ENCODE results near the gene SLC15A3. TPM values are rescaled to one million over a fixed set of nuclear protein-coding genes. Genes with fewer than 3 reads are reported as not detected.

SLC15A3 gene
- total and polyA plus RNA-seq, 2 donors from 2014 or later, result 26.6 to 27.0 TPM

- Histone ChIP-seq H3K4me3 (ENCODE audit: low read length in 3 of 3) (no peak overlapping the region), H3K27ac (ENCODE audit: low read depth in 2 of 2, low read length in 2 of 2) (no peak overlapping the region), H3K36me3 (ENCODE audit: control insufficient read depth in 2 of 3, insufficient read depth in 3 of 3, low read length in 3 of 3) (peaks cover 8 to 31% (median 21%) of the 10 kb centered on the region in 3 donors), H3K9ac (ENCODE audit: low read length in 3 of 3) (no peak overlapping the region), H3K27me3 (ENCODE audit: control insufficient read depth, insufficient read depth, low read length) (no peaks in the 10 kb centered on the region), H3K9me3 (ENCODE audit: control insufficient read depth in 2 of 3, insufficient read depth in 1 of 3, low read length in 3 of 3) (no peaks in the 10 kb centered on the region), H3K4me1 (ENCODE audit: control insufficient read depth in 2 of 3, insufficient read depth in 2 of 3, low read depth in 1 of 3, low read length in 3 of 3) (peaks cover 0 to 12% (median 0%) of the 10 kb centered on the region in 3 donors)
- intact Hi-C loops (cut with DNase I), result no loop called here
- TF ChIP-seq CTCF (IDR thresholded peaks at IDR 0.05; ENCODE audit: borderline replicate concordance, extremely low read depth, insufficient read depth), result no peak
- DNase-seq, result peak in 1 of 5 donors; percentile 39
- no peak for FAIRE-seq
Measured at GRCh38 chr11:60921259-60921658, 30.7 kb downstream of the SLC15A3 start.

- no peak for FAIRE-seq
- no peak overlapping the region for H3K9ac ChIP-seq (ENCODE audit: low read length in 3 of 3)
- no peaks in the 10 kb centered on the region for H3K27me3 ChIP-seq (ENCODE audit: control insufficient read depth, insufficient read depth, low read length)
- H3K4me3 ChIP-seq (ENCODE audit: low read length in 3 of 3), result no peak overlapping the region
- no peak overlapping the region for H3K27ac ChIP-seq (ENCODE audit: low read depth in 2 of 2, low read length in 2 of 2)
- peaks cover 8 to 31% (median 21%) of the 10 kb centered on the region in 3 donors for H3K36me3 ChIP-seq (ENCODE audit: control insufficient read depth in 2 of 3, insufficient read depth in 3 of 3, low read length in 3 of 3)
- no peak for TF ChIP-seq CTCF (IDR thresholded peaks at IDR 0.05; ENCODE audit: borderline replicate concordance, extremely low read depth, insufficient read depth)
- DNase-seq, result no peak
- no peaks in the 10 kb centered on the region for H3K9me3 ChIP-seq (ENCODE audit: control insufficient read depth in 2 of 3, insufficient read depth in 1 of 3, low read length in 3 of 3)
- peaks cover 3 to 18% (median 3%) of the 10 kb centered on the region in 3 donors for H3K4me1 ChIP-seq (ENCODE audit: control insufficient read depth in 2 of 3, insufficient read depth in 2 of 3, low read depth in 1 of 3, low read length in 3 of 3)
- intact Hi-C loops (cut with DNase I), result no loop called here
Measured at GRCh38 chr11:60919956-60920355, 32.0 kb downstream of the SLC15A3 start.

GRCh38 chr11:60919320-60919719 lies 32.7 kb downstream of the SLC15A3 start:
- TF ChIP-seq CTCF (IDR thresholded peaks at IDR 0.05; ENCODE audit: borderline replicate concordance, extremely low read depth, insufficient read depth), result no peak
- H3K27me3 ChIP-seq (ENCODE audit: control insufficient read depth, insufficient read depth, low read length), result no peaks in the 10 kb centered on the region
- no peak overlapping the region for H3K27ac ChIP-seq (ENCODE audit: low read depth in 2 of 2, low read length in 2 of 2)

GRCh38 chr11:60918939-60919265 lies 33.1 kb downstream of the SLC15A3 start:
- DNase-seq, result no peak
- no peak overlapping the region for H3K27ac ChIP-seq (ENCODE audit: low read depth in 2 of 2, low read length in 2 of 2)
- no peak overlapping the region for H3K4me3 ChIP-seq (ENCODE audit: low read length in 3 of 3)
- intact Hi-C loops (cut with DNase I), result no loop called here
- H3K4me1 ChIP-seq (ENCODE audit: control insufficient read depth in 2 of 3, insufficient read depth in 2 of 3, low read depth in 1 of 3, low read length in 3 of 3), result peaks cover 3 to 12% (median 6%) of the 10 kb centered on the region in 3 donors
- no peak overlapping the region for H3K9ac ChIP-seq (ENCODE audit: low read length in 3 of 3)
- H3K27me3 ChIP-seq (ENCODE audit: control insufficient read depth, insufficient read depth, low read length), result no peaks in the 10 kb centered on the region
- peaks cover 8 to 31% (median 21%) of the 10 kb centered on the region in 3 donors for H3K36me3 ChIP-seq (ENCODE audit: control insufficient read depth in 2 of 3, insufficient read depth in 3 of 3, low read length in 3 of 3)
- H3K9me3 ChIP-seq (ENCODE audit: control insufficient read depth in 2 of 3, insufficient read depth in 1 of 3, low read length in 3 of 3), result no peaks in the 10 kb centered on the region
- TF ChIP-seq CTCF (IDR thresholded peaks at IDR 0.05; ENCODE audit: borderline replicate concordance, extremely low read depth, insufficient read depth), result no peak
- no peak for FAIRE-seq

More at GRCh38 chr11:60919320-60919719, 32.7 kb downstream of the SLC15A3 start:
- FAIRE-seq, result no peak
- Histone ChIP-seq H3K9me3 (ENCODE audit: control insufficient read depth in 2 of 3, insufficient read depth in 1 of 3, low read length in 3 of 3) (no peaks in the 10 kb centered on the region), H3K4me3 (ENCODE audit: low read length in 3 of 3) (no peak overlapping the region), H3K36me3 (ENCODE audit: control insufficient read depth in 2 of 3, insufficient read depth in 3 of 3, low read length in 3 of 3) (peaks cover 8 to 31% (median 21%) of the 10 kb centered on the region in 3 donors), H3K4me1 (ENCODE audit: control insufficient read depth in 2 of 3, insufficient read depth in 2 of 3, low read depth in 1 of 3, low read length in 3 of 3) (peaks cover 3 to 15% (median 6%) of the 10 kb centered on the region in 3 donors), H3K9ac (ENCODE audit: low read length in 3 of 3) (no peak overlapping the region)
- no peak for DNase-seq
- intact Hi-C loops (cut with DNase I), result no loop called here

Measured in kidney (tissue), 14 donors.